ENCODE measurements around the gene GET3. TPM values are rescaled to one million over a fixed set of nuclear protein-coding genes. Genes with fewer than 3 reads are reported as not detected.

GET3 gene
- total and polyA plus RNA-seq, 2 of the 13 experiments (the other 11 are each of a cell fraction or from before 2014, with no cell fraction given): 57.7 to 59.4 TPM

DNA sequence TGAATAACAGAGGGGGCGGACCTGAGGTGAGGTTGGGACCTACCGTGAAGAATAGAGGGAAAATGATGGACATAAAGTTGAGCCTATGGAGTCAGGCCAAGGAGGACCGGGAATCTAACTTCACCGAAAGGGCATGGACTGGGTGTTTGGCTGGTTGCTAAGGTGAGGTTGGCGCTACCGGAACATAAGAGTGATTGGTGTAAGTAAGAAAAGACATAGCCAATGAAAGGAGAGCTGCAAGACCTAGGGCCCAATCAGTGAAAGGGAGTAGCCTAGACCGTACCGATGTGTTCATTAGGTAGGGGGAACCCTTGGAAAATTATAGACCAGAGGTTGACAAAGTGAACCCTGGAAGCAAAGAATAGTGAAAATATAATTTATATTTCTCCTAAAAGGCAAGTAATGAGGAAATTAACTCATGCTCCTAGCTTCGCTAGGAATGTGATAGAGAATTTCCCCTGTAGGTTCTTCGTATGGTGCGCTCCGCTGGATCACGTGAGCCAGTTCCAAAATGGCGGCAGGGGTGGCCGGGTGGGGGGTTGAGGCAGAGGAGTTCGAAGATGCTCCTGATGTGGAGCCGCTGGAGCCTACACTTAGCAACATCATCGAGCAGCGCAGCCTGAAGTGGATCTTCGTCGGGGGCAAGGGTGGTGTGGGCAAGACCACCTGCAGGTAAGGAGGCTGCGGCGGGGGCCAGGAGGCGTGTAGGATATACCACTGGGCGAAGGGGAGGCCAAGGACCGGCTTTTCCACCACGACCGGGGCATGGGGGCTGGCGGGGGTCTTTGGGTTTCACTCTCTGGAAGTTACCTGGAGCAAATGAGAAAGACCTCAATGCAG, at the start of gene GET3 (continued):
- TF ChIP-seq, protein P1, sequence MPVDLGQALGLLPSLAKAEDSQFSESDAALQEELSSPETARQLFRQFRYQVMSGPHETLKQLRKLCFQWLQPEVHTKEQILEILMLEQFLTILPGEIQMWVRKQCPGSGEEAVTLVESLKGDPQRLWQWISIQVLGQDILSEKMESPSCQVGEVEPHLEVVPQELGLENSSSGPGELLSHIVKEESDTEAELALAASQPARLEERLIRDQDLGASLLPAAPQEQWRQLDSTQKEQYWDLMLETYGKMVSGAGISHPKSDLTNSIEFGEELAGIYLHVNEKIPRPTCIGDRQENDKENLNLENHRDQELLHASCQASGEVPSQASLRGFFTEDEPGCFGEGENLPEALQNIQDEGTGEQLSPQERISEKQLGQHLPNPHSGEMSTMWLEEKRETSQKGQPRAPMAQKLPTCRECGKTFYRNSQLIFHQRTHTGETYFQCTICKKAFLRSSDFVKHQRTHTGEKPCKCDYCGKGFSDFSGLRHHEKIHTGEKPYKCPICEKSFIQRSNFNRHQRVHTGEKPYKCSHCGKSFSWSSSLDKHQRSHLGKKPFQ (CRISPR knock-in tag; IDR thresholded peaks at IDR 0.05; ENCODE audit: insufficient replicate concordance): no peak
- TF ChIP-seq, protein P2, sequence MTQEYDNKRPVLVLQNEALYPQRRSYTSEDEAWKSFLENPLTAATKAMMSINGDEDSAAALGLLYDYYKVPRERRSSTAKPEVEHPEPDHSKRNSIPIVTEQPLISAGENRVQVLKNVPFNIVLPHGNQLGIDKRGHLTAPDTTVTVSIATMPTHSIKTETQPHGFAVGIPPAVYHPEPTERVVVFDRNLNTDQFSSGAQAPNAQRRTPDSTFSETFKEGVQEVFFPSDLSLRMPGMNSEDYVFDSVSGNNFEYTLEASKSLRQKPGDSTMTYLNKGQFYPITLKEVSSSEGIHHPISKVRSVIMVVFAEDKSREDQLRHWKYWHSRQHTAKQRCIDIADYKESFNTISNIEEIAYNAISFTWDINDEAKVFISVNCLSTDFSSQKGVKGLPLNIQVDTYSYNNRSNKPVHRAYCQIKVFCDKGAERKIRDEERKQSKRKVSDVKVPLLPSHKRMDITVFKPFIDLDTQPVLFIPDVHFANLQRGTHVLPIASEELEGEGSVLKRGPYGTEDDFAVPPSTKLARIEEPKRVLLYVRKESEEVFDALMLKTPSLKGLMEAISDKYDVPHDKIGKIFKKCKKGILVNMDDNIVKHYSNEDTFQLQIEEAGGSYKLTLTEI (CRISPR knock-in tag; conservative IDR thresholded peaks at IDR 0.05): no peak
- no peak for TF ChIP-seq ZNF652 (CRISPR knock-in tag; IDR thresholded peaks at IDR 0.05; ENCODE audit: borderline replicate concordance, low read depth)
- TF ChIP-seq, protein P3, sequence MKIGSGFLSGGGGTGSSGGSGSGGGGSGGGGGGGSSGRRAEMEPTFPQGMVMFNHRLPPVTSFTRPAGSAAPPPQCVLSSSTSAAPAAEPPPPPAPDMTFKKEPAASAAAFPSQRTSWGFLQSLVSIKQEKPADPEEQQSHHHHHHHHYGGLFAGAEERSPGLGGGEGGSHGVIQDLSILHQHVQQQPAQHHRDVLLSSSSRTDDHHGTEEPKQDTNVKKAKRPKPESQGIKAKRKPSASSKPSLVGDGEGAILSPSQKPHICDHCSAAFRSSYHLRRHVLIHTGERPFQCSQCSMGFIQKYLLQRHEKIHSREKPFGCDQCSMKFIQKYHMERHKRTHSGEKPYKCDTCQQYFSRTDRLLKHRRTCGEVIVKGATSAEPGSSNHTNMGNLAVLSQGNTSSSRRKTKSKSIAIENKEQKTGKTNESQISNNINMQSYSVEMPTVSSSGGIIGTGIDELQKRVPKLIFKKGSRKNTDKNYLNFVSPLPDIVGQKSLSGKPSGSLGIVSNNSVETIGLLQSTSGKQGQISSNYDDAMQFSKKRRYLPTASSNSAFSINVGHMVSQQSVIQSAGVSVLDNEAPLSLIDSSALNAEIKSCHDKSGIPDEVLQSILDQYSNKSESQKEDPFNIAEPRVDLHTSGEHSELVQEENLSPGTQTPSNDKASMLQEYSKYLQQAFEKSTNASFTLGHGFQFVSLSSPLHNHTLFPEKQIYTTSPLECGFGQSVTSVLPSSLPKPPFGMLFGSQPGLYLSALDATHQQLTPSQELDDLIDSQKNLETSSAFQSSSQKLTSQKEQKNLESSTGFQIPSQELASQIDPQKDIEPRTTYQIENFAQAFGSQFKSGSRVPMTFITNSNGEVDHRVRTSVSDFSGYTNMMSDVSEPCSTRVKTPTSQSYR (CRISPR knock-in tag; IDR thresholded peaks at IDR 0.05; ENCODE audit: borderline replicate concordance): peak; percentile 49; the same call in 1 of the 2 replicates
- TF ChIP-seq ZNF709 (CRISPR knock-in tag; IDR thresholded peaks at IDR 0.05): no peak
- TF ChIP-seq ZNF7 (CRISPR knock-in tag; IDR thresholded peaks at IDR 0.05): no peak
- TF ChIP-seq ZNF713 (CRISPR knock-in tag; IDR thresholded peaks at IDR 0.05): no peak
- TF ChIP-seq, protein P4, sequence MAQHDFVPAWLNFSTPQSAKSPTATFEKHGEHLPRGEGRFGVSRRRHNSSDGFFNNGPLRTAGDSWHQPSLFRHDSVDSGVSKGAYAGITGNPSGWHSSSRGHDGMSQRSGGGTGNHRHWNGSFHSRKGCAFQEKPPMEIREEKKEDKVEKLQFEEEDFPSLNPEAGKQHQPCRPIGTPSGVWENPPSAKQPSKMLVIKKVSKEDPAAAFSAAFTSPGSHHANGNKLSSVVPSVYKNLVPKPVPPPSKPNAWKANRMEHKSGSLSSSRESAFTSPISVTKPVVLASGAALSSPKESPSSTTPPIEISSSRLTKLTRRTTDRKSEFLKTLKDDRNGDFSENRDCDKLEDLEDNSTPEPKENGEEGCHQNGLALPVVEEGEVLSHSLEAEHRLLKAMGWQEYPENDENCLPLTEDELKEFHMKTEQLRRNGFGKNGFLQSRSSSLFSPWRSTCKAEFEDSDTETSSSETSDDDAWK (CRISPR knock-in tag; IDR thresholded peaks at IDR 0.05): no peak
- TF ChIP-seq, protein P5, sequence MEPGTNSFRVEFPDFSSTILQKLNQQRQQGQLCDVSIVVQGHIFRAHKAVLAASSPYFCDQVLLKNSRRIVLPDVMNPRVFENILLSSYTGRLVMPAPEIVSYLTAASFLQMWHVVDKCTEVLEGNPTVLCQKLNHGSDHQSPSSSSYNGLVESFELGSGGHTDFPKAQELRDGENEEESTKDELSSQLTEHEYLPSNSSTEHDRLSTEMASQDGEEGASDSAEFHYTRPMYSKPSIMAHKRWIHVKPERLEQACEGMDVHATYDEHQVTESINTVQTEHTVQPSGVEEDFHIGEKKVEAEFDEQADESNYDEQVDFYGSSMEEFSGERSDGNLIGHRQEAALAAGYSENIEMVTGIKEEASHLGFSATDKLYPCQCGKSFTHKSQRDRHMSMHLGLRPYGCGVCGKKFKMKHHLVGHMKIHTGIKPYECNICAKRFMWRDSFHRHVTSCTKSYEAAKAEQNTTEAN (CRISPR knock-in tag; conservative IDR thresholded peaks at IDR 0.05): no peak
- no peak for TF ChIP-seq MED1 (CRISPR knock-in tag; IDR thresholded peaks at IDR 0.05)
- TF ChIP-seq CREM (IDR thresholded peaks at IDR 0.05): peak; percentile 30; the same call in 1 of the 2 replicates
- TF ChIP-seq CREM (CRISPR knock-in tag; IDR thresholded peaks at IDR 0.05): no peak
- peak; percentile 92 for TF ChIP-seq NFYB (CRISPR knock-in tag; IDR thresholded peaks at IDR 0.05)
- TF ChIP-seq HNF4A (CRISPR knock-in tag; IDR thresholded peaks at IDR 0.05): no peak
- no peak for TF ChIP-seq POGZ (CRISPR knock-in tag; IDR thresholded peaks at IDR 0.05)
- TF ChIP-seq, protein P6, sequence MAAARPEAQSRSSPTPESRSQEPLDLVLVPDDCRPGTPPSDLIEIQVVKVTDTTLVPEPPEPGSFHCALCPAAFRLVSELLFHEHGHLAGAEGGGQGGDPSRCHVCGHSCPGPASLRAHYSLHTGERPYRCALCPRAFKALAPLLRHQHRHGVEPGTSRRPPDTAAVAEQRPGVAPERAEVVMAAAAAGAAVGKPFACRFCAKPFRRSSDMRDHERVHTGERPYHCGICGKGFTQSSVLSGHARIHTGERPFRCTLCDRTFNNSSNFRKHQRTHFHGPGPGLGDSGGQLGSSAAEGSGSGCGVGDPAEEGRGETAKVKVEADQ (CRISPR knock-in tag; IDR thresholded peaks at IDR 0.05; ENCODE audit: borderline replicate concordance): peak; percentile 70; the same call in 1 of the 2 replicates
- TF ChIP-seq, protein P7, sequence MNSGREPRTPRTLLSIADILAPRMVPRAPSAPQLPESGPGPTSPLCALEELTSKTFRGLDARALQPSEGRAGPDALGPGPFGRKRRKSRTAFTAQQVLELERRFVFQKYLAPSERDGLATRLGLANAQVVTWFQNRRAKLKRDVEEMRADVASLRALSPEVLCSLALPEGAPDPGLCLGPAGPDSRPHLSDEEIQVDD (CRISPR knock-in tag; IDR thresholded peaks at IDR 0.05; ENCODE audit: borderline replicate concordance): no peak
- TF ChIP-seq FOXO1 (CRISPR knock-in tag; IDR thresholded peaks at IDR 0.05): no peak
- TF ChIP-seq ZNF703 (CRISPR knock-in tag; IDR thresholded peaks at IDR 0.05; ENCODE audit: borderline replicate concordance): no peak

Data from HepG2 (cell line).